IPS-20b (cell line): ENCODE data around the gene ZNF304.
A peak's percentile ranks its signal among the peaks of the same experiment; 100 is the strongest.

Source experiments
- H3K27ac ChIP-seq: one replicate; pipeline ENCODE4 v1.5.1; 2013; ENCODE audit warnings: low read length
- H3K27me3 ChIP-seq: 2 replicates; pipeline ENCODE4 v1.6.1; 2013; ENCODE audit warnings: mild to moderate bottlenecking, low read length, inconsistent platforms; ENCODE audit not compliant: insufficient read depth
- H3K36me3 ChIP-seq: 2 replicates; pipeline ENCODE4 v1.6.1; 2013; ENCODE audit warnings: low read depth, mild to moderate bottlenecking, inconsistent platforms, low read length, moderate library complexity; ENCODE audit not compliant: insufficient read depth
- H3K4me1 ChIP-seq: 2 replicates; pipeline ENCODE4 v1.6.1; 2013; ENCODE audit warnings: mild to moderate bottlenecking, control low read depth, inconsistent platforms, low read length, moderate library complexity; ENCODE audit not compliant: insufficient read depth
- H3K4me3 ChIP-seq: 2 replicates; pipeline ENCODE4 v1.5.1; 2013; ENCODE audit warnings: mild to moderate bottlenecking, low read length, inconsistent platforms
- H3K9ac ChIP-seq: 2 replicates; pipeline ENCODE4 v1.6.1; 2013; ENCODE audit warnings: low read depth, mild to moderate bottlenecking, inconsistent platforms, low read length, moderate library complexity
- H3K9me3 ChIP-seq: 2 replicates; pipeline ENCODE4 v1.6.1; 2013; ENCODE audit warnings: mild to moderate bottlenecking, low read depth, low read length, inconsistent platforms; ENCODE audit not compliant: insufficient read depth

Gene ZNF304

GRCh38 chr19:57350877-57351805, at the start of gene ZNF304:
TSS of gene ZNF304 (plus strand) at chr19:57351271. CDS start at chr19:57351665, 394 bp downstream.
- Histone ChIP-seq H3K9ac (peak within 1 kb of the TSS; percentile 91), H3K9me3 (no peaks in the 10 kb centered on the region), H3K27ac (no peak within 1 kb of the TSS), H3K27me3 (no peaks in the 10 kb centered on the region; the same call in 1 of the 2 replicates), H3K4me1 (no peaks in the 10 kb centered on the region), H3K4me3 (peak within 1 kb of the TSS; percentile 95), H3K36me3 (peaks cover 24% of the 10 kb centered on the region)

DNA sequence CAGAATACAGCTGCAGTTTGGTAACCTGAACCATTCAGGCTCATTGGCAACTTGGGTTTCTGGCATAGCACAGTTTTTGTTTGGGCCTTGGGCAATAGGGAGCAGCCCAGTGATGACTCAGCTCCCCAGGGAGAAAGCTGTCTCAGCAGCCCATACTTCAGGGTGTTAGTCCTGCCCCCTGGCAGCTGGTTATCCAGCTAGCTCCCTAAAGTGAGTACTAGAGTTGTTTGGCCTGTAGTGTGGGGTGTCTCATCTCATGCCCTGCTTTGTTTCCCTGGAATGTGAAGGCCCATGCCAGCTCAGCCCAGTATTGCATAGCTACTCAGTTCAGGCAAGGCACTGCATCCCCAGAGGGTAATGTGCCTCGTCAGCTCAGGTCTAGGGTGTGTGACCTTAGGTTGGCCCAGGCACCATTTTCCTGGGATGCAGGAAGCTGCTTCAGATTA, 49.0 kb upstream of the ZNF304 start:
- no peak overlapping the region for H3K9ac ChIP-seq
- no peaks in the 10 kb centered on the region for H3K9me3 ChIP-seq
- H3K4me1 ChIP-seq, result no peaks in the 10 kb centered on the region; the same call in 1 of the 2 replicates
- no peak overlapping the region for H3K4me3 ChIP-seq
- no peaks in the 10 kb centered on the region for H3K27me3 ChIP-seq
- H3K27ac ChIP-seq, result no peak overlapping the region
- peaks cover 43% of the 10 kb centered on the region for H3K36me3 ChIP-seq

GRCh38 chr19:57302727-57303401, 48.2 kb upstream of the ZNF304 start:
- Histone ChIP-seq H3K27me3 (no peaks in the 10 kb centered on the region), H3K4me3 (no peak overlapping the region), H3K4me1 (no peaks in the 10 kb centered on the region; the same call in 1 of the 2 replicates), H3K9me3 (no peaks in the 10 kb centered on the region), H3K9ac (no peak overlapping the region), H3K27ac (no peak overlapping the region), H3K36me3 (peaks cover 34% of the 10 kb centered on the region)

DNA sequence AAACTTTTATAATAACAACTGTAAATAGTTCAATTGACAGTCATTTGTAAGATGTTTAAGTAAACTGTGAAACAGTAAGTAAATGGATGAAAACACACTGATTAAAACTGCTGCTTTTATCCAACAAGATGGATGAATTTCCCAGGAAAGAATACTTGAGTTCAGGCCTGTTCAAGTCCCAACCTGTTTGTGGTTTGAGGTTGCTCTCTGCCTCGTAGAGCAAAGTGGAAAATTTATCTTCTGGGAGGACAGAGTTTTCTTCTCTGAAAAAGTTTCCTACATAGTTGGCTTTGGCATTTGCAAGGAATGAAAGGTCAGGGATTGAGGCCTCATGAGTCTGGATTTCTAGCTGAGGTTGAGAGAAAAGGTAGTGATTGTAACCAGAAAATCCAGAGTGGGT, 46.0 kb upstream of the ZNF304 start:
- Histone ChIP-seq H3K9ac (no peak overlapping the region), H3K4me1 (no peaks in the 10 kb centered on the region; the same call in 1 of the 2 replicates), H3K4me3 (no peak overlapping the region), H3K27ac (no peak overlapping the region), H3K27me3 (no peaks in the 10 kb centered on the region), H3K9me3 (no peaks in the 10 kb centered on the region), H3K36me3 (peaks cover 26% of the 10 kb centered on the region)

GRCh38 chr19:57308514-57308913, 42.6 kb upstream of the ZNF304 start:
- Histone ChIP-seq H3K9me3 (no peaks in the 10 kb centered on the region), H3K4me3 (no peak overlapping the region), H3K36me3 (peaks cover 5% of the 10 kb centered on the region; the same call in 1 of the 2 replicates), H3K27me3 (peaks cover 21% of the 10 kb centered on the region), H3K4me1 (no peaks in the 10 kb centered on the region), H3K27ac (no peak overlapping the region), H3K9ac (no peak overlapping the region)

DNA sequence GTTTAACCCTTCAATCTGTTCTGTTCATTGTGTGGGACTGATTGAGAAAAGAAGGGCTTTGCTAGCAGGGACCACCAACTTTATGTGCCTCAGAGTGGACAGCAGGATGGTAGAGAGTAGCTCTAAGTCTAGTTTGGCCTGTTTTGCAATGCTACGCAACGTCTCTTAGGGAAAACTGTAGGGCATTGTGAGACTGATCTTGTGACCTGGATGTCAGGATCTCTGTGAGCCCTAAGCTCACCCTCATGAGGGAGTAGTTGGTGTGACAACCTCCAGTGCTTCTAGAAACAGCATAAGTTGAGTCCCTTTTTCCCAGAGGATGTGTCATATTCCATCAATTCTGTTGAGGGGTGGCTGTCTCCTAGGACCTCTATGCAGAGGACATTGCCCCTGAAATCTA, 40.3 kb upstream of the ZNF304 start:
- Histone ChIP-seq H3K36me3 (no peaks in the 10 kb centered on the region), H3K4me3 (no peak overlapping the region), H3K27me3 (peaks cover 43% of the 10 kb centered on the region), H3K27ac (no peak overlapping the region), H3K9me3 (no peaks in the 10 kb centered on the region), H3K4me1 (no peaks in the 10 kb centered on the region), H3K9ac (no peak overlapping the region)

DNA sequence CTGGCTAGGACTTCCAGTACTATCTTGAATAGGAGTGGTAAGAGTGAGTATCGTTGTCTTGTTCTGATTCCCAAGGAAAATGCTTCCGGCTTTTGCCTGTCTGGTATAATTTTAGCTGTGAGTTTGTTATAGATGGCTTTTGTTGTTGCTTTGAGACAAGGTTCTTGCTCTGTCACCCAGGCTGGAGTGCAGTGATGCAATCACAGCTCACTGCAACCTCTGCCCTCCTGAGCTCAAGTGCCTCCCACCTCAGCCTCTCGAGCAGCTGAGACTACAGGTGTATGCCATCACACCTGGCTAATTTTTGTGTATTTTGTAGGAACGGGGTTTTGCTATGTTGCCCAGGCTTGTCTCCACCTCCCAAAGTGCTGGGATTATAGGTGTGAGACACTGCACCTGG, 36.9 kb upstream of the ZNF304 start:
- H3K9ac ChIP-seq, result no peak overlapping the region
- H3K27ac ChIP-seq, result no peak overlapping the region
- no peaks in the 10 kb centered on the region for H3K36me3 ChIP-seq
- peaks cover 60% of the 10 kb centered on the region for H3K27me3 ChIP-seq
- no peak overlapping the region for H3K4me3 ChIP-seq
- H3K9me3 ChIP-seq, result no peaks in the 10 kb centered on the region
- H3K4me1 ChIP-seq, result no peaks in the 10 kb centered on the region

- Histone ChIP-seq H3K4me1 (0 out of 2 replicates have a peak, but pooled peaks cover 6% of the 10 kb centered on the region), H3K4me3 (peak overlapping the region; percentile 29; the same call in 1 of the 2 replicates), H3K27me3 (peaks cover 49% of the 10 kb centered on the region), H3K27ac (no peak overlapping the region), H3K9me3 (no peaks in the 10 kb centered on the region), H3K36me3 (no peaks in the 10 kb centered on the region), H3K9ac (no peak overlapping the region)
Observed at GRCh38 chr19:57317503-57317902, 33.6 kb upstream of the ZNF304 start.

- peaks cover 26% of the 10 kb centered on the region for H3K27me3 ChIP-seq
- 0 out of 2 replicates have a peak, but pooled peaks cover 6% of the 10 kb centered on the region for H3K4me1 ChIP-seq
- no peaks in the 10 kb centered on the region for H3K9me3 ChIP-seq
- no peak overlapping the region for H3K27ac ChIP-seq
- H3K4me3 ChIP-seq, result peak overlapping the region; percentile 95
- H3K9ac ChIP-seq, result peak overlapping the region; percentile 67; the same call in 1 of the 2 replicates
- peaks cover 15% of the 10 kb centered on the region for H3K36me3 ChIP-seq
Observed at GRCh38 chr19:57319869-57320179, 31.2 kb upstream of the ZNF304 start.

- Histone ChIP-seq H3K4me3 (peak within 1 kb of the TSS; percentile 95), H3K27me3 (peaks cover 20% of the 10 kb centered on the region), H3K9me3 (no peaks in the 10 kb centered on the region), H3K27ac (no peak within 1 kb of the TSS), H3K4me1 (0 out of 2 replicates have a peak, but pooled peaks cover 6% of the 10 kb centered on the region), H3K36me3 (peaks cover 21% of the 10 kb centered on the region), H3K9ac (peak within 1 kb of the TSS; percentile 92)
Observed at GRCh38 chr19:57320180-57321084, 30.6 kb upstream of the ZNF304 start, which contains the start of gene ZNF543. TSS of gene ZNF543 (plus strand) at chr19:57320472. CDS start at chr19:57320854, 382 bp downstream.

DNA sequence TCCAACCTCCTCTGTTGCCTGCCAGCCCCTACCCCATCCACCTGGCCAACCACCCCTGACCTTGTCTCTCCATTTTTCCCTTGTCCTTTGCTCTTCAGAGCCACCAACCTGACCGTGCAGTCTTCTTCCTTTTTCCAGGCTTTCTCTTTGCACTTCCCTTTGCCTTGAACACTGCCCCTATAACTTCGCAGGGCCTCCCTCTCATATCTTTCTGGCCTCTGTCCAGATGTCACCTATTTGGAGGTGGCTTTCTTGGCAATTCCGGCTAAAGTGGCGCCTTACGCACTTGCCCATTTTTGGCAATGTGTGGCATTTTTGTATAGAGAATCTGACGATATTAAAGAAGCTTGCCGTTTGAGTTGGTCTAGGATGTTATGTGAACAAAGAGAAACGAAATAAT, 30.0 kb upstream of the ZNF304 start:
- peak overlapping the region; percentile 92 for H3K9ac ChIP-seq
- peaks cover 27% of the 10 kb centered on the region for H3K36me3 ChIP-seq
- H3K9me3 ChIP-seq, result no peaks in the 10 kb centered on the region
- 0 out of 2 replicates have a peak, but pooled peaks cover 6% of the 10 kb centered on the region for H3K4me1 ChIP-seq
- H3K27ac ChIP-seq, result no peak overlapping the region
- H3K4me3 ChIP-seq, result peak overlapping the region; percentile 95
- peaks cover 13% of the 10 kb centered on the region for H3K27me3 ChIP-seq
